HG02852 (cell line): Measurements from ENCODE around the gene DPH6.

Experiments
- ATAC-seq: cut with Tn5 transposase; IDR thresholded peaks from one replicate; pipeline ENCODE4 v1.9.1; 2021; ENCODE audit warnings: mild to moderate bottlenecking, moderate library complexity; ENCODE audit not compliant: unreplicated experiment

Gene DPH6

DNA sequence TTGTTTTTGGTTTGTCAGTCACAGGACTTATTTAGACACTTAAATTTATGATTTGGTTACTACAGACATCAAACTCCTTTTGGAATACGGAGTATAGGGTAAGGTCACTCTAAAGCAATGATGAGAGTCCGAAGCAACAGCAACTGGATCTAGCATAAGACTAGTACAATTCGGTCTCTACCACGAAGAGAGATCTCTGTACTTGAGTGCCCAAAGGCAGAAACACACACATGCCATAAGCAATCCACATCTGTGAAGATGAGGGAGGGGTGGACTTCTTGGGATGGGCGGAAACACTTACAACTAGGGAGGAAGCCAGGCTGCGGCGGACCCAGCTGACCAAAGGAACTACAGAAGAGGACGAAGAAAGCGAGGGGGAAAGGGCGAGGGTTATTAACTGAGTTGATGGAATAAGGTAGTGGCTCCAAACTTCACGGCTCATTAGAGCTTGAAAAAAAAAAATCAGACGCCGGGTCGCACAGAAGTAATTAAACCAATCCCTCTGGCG lies 595 bp downstream of the DPH6 start:
- ATAC-seq = peak; percentile 24

DNA sequence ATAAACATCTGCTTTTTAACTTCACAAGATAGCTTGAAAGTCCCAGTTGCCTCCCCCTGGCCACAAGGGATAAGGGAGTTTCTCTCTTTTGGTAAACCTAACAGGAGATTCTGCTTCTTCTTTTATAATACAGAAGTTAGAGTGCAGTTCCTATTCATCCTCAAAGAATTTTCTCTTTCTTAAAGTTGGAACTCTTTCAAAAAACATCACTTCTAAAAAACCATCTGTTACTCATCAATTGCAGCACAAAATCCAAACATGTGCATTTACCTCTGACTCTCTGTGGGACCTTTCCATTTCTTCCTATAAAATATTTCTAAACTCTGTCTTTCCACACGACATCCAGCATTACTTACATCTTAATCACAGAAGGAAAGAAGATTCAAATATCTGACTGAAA lies 5.1 kb downstream of the DPH6 start:
- no peak for ATAC-seq

DNA sequence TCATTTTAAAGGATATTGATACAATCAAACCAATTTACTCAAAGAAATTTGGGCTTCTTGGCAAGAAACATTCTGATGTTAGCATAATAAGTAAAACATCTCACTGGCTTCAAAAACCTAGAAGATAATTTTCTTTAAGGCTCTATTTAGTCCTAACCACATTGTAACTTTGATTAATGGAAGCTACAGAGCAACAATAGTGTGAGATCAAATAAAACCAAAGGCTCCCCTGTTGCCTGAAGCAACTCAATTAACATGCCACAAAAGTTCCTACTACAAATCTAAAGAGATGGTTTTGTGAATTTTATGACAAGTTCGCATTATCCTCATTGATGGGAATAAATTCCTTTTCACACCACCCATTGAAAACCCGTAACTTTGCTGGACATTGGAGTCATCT lies 5.9 kb downstream of the DPH6 start:
- no peak for ATAC-seq

DNA sequence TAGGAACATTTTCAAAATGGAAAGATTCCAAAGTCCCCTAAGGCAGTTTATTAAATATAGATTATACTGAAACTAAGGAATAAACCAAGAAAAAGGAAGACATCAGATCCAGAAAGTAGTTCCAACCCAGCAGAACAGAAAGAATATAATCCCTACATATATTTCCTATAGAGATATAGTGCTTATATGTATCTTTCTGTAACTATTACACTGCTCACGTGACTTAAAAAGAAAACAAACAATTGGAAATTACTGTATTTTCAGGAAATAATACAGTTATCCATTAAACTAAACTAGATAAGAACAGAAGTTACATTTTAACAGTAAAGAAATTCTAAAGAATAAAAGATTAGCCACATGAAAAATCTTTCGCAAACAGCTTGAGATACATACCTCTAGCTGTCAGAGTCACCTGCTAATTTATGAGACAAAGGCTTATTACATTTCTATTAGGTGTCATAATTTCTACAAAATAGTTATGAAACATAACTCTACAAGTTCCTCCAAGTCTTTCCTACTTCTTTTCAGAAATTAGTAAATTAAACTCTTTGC lies 10.5 kb downstream of the DPH6 start:
- no peak for ATAC-seq

DNA sequence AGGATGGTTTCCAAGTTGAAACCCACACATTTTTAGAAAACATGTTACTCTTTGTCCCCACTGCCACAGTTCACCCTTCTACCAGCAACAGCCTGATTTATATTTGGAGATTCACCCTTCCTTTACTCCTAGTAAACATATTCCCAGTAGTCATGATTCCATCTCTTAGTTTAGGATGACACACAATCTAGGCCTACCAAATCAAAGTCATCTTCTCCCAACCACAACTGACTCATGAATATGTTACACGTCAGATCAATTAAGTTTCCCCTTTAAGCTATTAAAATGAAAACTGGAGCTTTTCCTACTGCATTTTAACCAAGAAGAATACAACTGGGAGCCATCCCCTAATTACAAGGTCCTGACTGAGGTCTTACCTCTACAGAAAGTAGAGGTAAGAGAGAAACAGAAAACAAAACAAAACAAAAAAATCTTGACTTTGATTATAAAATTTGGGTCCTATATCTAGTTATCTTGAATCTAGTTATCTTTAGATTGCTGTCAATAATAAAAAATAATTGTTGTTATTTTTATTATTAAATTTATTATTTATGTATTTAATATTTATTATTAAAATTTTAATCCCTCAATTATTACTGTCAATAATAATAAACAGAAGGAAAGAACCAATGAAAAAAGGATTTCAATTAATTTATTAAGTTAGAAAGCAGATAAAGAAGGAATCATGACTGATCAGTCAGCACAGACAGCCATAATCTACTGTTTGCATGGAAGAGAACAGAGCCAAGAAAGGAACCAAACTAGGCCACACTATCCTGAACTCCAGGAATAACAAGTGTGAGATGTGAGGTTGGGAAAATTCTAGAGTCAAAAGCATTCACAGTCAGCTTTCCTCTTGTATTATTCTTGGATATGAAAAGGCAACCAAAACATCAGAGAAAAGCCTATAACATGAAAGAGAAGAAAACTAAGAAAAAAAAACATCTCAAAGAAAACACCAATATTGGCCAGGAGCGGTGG lies 12.5 kb downstream of the DPH6 start:
- no peak for ATAC-seq

DNA sequence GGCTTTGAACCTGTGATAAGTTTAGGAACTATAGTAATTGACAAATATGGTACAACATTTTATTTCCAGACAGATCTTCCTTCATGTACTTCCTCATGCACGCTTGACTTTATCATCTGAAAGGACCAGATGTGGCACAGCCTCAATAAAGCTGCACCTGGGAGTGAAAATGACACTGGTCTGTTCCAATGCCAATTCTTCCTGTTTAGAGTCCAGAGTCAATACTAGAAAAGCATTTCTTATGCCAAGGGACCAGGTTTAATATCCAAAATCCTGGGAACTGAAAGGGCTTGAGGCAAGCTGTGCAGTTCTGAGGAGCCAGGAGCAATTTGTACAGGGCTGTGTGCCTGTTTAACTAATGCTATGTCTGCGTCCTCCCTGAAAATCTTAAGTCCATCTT lies 15.3 kb downstream of the DPH6 start:
- ATAC-seq = no peak

DNA sequence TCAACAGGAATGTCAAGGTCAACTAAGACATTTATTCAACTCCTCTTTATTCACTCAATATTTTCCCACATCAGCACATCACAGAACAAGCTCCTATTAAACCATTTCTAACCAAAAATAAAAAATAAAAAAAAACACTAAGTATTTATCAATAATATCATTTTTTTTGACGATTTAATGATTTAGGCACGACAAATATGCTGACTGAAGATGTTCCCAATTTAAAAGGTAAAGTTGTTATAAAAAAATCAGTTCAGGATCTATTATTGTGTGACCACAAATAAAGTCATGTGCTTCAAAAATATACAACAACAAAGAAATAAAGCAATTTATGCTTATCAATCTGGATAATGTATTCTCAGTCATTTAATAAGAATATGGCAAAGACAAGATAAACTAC lies 16.2 kb downstream of the DPH6 start:
- ATAC-seq = no peak

DNA sequence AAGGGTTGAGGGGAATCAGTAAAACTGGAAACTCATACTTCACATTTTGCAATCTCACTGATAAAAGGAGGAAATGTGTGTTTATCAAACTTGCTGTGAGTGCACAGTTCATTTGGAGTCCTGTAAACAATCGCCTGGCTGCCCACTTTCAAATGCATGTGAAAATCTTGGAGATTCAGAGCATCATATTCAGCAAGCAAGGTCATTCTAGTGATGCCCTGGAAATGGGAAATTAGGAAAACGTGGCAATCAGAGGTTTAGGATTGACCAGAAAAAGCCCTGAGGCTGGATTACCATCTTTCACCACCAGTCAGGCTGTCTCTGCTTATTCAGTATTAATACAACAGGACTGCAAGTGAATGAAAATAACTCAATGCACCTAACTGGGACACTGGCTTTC lies 23.9 kb downstream of the DPH6 start:
- ATAC-seq = no peak

DNA sequence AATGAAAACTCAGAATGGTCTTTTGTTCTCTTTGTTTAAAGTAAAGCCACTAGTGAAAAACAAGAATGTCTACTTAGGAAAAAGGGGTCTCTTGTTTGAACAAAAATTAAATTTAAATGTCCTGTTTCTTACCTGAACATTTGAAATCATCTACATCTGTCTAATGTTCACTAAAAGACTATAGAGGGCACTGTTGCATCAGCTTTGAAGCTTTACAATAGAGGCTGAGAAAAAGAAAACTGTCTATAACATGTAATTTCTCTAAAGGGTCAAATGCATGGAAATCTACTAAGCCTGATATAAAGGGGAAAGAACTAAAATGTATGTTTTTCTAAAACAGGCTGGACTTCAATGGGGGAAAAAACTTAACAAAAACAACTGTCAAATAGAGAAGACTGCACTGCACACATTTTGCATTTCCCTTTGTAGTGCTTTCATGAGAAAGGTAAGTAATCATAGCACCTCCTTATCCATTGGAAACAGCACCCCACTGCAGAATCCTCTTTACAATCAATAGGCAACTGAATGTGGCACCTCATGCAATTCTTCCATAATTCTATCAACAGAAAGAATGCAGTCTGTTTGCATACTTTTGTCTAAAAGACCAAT lies 26.3 kb downstream of the DPH6 start:
- no peak for ATAC-seq

DNA sequence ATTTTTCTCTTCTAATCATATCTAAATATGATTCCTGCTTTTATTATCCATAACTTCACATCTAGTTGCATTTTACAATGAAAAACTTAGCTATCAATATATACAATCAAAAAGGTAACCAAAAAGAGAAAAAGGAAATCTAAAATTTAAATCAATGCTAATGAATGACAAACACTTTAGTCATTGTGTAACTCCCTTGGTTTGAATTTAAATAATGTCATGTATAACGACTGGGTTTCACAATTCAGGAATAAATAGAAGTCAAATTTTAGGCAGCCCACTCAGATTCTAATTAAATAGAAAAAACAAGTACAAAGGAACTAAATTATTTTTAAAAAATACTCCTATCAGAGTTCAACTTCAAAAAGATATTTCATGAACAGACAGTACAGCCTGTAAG lies 26.9 kb downstream of the DPH6 start:
- no peak for ATAC-seq

DNA sequence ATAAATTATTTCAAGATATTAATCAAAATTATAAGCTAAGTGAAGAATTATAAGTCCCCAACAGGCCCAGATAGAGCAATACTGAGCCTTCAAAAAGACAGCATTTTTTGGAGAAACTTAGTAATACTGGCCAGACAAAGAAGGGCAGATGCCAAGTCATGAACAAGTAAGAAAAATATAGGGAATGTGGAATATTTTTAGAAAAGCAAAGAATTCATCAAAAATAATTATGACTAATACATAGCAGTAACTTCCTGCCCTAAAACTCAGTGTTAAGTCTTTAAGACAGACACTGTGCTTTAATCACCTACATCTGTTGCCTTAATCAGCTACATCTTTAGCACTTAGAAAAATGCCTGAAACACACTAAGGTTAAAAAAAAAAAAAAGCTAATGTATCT lies 31.2 kb downstream of the DPH6 start:
- ATAC-seq = no peak

DNA sequence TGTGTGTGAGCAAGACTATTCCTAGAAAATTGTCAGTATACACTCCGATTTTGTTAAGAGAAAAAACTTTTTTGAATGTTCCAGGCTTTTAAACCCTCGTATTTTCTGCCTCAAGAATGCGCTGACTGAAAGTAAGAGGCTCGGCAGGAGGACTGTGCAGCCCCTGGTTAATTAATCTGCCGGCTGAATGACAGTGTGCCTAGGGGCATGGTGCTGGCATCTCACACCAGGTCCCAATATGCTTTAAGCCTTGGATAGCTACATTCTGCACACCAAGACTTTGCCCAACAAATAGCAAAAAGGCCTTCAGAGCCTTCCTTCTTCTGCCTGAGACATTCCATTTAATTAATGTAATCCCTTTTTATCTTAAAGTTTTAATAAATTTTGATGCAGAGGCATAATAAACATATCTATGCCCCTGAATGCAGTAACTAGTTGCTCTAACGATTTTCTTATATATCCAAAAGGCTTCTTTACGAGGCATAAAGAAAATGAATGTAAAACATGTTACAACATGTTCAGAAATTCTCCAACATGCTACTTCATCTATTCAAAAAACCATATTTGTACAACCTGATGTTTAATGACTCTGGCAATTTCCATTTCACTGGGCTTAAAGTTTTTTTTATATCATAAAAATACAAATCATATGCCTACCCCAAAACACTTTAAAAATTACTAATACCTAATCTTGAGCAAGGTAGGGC lies 37.9 kb downstream of the DPH6 start:
- no peak for ATAC-seq

DNA sequence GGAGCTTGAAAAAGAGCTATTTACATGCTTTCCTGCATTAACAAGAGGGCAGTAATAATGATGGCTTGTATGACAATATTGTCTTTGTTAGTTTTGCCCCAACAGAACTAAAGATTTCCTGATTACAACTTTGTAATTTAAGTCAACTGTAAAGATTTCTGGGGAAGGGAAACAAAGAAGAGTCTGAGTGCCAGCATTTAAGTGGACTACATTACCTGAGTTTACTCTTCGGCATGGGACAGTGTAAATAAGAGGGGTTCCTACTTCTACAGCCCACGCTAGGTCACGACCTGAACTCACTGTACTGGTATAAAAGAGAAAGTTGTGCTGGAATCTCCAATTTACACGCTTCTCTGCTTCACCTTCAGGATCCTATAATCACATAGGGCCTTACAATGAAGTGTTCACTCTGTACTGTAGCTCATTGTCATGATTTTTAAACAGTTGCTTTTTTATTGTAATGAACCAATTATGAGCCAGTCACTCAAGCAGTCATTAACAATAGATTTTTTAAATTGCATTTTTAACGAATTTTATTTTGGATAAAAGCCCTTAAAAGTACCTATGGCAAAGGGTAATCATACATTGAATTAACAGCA lies 39.6 kb downstream of the DPH6 start:
- ATAC-seq = no peak

DNA sequence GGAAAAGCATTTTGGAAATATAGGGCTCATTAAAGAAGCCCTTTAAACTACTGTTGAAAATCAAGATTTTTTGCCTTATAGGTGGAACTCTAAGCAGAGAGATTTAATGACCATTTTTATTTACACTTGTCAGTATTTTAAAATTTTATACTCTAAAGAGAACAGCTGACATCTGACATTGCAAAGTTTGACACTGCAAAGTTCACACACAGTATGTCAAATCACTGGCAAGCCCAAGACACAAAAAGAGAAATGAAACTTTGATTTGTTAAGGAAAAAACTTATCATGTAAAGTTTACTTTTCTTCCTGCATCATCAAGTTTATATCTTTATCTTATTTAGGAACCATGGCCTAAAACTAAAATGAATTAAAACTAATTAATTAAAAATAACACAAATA lies 40.2 kb downstream of the DPH6 start:
- ATAC-seq = no peak

DNA sequence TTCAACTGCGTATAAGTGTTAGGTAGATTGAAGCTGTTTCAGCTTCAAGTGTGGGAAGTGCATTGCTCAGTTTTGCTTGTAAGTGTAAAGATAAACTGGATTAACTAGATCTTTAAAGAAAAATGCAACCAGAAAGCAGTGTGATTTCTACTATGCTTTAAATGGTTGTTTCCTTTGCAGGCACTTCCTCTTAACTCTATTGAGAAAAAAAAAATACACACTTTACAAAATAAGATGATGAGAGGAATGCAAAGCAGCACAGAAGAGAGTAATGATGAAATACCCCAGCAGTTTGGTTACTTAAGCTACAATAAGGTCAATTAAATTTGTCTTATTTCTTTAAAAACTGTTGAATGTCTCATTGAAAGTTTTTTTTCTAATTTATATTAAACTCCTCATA lies 40.8 kb downstream of the DPH6 start:
- no peak for ATAC-seq

DNA sequence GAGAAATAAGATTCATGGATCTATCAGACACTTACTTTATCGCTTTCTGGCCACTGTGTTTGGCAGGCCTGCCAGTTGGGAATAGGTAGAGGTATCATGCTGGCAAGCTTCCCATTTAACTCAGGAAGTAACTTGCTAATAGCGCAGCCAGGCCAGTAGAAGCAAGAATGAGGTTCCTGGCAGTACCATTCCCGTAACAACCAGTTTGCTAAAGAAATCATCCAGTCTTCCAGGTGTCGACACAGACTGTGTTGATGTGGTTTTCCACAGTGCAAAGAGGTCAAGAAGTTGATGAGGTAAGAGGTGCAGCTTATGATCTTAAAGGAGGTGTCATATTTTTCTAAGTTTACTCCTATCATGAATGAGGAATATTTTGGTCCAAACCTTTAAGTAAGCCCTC lies 46.2 kb downstream of the DPH6 start:
- ATAC-seq = no peak

DNA sequence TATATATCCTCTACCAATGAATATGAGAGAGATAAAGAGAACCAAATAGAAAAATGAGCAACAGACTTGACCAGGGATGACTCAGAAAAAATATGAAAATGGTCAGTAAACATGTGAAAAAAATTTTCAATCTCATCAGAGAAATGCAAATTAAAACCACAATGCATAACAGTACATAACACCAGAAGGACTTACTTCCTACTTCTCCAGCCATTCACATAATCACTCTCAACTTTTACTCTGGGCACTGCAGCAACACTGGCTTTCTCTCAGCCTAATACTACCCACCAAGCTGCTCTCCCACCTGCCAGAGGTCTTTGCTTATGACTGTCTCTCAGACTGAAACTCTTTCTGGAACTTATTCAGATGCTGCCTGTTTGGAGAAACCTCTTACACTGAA lies 49.4 kb downstream of the DPH6 start:
- ATAC-seq = peak; percentile 99

DNA sequence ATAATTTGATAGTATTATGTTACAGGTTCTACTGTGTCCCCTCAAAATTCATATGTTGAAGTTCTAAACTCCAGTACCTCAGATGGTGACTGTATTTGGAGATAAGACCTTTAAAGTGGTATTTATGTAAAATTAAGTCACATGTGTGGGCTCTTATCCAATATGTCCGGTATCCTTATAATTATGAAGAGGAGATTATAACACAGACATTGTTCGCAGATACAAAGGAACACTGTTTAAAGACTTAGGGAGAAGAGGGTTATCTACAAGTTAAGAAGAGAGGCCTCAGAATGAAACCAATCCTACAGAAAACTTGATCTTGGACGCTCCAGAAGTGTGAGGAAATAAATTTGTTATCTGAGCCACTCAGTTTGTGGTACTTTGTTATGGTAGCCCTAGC lies 50.9 kb downstream of the DPH6 start:
- ATAC-seq = no peak

DNA sequence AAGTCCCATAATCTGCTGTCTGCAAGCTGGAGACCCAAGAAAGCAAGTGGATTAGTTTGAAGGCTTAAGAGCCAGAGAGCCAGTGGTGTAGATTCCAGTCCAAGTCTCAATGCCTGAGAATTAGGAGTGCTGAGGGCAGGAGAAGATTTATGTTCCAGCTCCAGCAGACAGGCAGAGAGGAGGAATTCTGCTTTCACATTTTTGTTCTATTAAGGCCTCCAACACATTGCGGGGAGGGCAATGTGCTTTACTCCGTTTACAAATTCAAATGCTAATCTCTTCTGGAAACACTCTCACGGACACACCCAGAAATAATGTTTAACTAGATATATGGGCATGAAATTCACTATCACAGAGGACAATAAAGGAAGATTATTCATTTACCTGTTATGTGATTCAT lies 54.0 kb downstream of the DPH6 start:
- ATAC-seq = no peak

DNA sequence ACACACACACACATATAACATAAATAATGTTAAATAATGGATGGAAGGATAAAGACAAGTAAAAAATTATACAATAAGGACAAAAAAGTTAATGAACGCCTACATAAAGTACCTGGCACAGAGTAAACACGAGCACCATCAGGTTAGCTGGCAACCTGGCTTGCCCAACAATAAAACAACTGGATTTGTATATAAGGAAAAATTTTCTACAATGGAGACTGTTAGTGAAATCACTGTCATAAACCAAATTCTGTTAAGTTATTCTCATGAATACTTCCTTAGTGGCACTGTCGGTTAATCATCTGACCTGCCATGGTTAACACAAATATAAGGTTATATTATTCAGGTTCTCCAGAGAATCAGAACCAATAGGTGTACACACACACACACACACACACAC lies 54.8 kb downstream of the DPH6 start:
- no peak for ATAC-seq

DNA sequence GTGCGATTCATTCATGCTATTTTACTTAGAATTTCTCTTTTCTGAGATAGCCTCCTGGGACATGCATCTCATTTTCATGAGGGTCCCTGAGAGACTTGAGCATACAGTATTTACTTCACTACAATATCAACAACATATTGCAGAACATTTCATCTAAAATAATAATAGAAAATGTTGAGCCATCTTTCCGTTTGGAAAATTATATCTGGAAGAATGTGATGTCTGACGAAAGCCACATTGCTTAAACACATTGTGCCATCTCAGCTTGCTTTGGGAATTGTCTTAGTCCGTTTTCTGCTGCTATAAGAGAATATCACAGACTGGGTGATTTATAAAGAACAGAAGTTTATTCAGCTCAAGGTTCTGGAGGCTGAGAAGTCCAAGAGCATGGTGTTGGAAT lies 55.5 kb downstream of the DPH6 start:
- ATAC-seq = no peak
